Mammary epithelial cell (primary cell): ENCODE measurements around the gene BARX1.

Source experiments
- EZH2 ChIP-seq: IDR thresholded peaks from 2 replicates; pipeline ENCODE4 v1.6.1; 2012; ENCODE audit warnings: low read length, inconsistent platforms, borderline replicate concordance
- TF ChIP-seq, protein P1 (sequence below), 2 donors: IDR thresholded peaks in 1 of 2; conservative IDR thresholded peaks in 1 of 2; 2 replicates each; pipeline ENCODE4 v1.5.1; 2011 to 2012; ENCODE audit warnings: inconsistent platforms in 2 of 2, low read length in 2 of 2, mild to moderate bottlenecking in 2 of 2, control low read depth in 1 of 2, low read depth in 1 of 2; ENCODE audit not compliant: insufficient read depth in 1 of 2; ENCODE audit errors: extremely low read depth in 1 of 2

- TF ChIP-seq EZH2 = no peak
- TF ChIP-seq, protein P1, sequence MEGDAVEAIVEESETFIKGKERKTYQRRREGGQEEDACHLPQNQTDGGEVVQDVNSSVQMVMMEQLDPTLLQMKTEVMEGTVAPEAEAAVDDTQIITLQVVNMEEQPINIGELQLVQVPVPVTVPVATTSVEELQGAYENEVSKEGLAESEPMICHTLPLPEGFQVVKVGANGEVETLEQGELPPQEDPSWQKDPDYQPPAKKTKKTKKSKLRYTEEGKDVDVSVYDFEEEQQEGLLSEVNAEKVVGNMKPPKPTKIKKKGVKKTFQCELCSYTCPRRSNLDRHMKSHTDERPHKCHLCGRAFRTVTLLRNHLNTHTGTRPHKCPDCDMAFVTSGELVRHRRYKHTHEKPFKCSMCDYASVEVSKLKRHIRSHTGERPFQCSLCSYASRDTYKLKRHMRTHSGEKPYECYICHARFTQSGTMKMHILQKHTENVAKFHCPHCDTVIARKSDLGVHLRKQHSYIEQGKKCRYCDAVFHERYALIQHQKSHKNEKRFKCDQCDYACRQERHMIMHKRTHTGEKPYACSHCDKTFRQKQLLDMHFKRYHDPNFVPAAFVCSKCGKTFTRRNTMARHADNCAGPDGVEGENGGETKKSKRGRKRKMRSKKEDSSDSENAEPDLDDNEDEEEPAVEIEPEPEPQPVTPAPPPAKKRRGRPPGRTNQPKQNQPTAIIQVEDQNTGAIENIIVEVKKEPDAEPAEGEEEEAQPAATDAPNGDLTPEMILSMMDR (conservative IDR thresholded peaks at IDR 0.05 in 1 of 2, IDR thresholded peaks at IDR 0.05 in 1 of 2; ENCODE audit: extremely low read depth in 1 of 2, insufficient read depth in 1 of 2, low read depth in 1 of 2, low read length in 2 of 2) = no peak
Measured at GRCh38 chr9:93976973-93977372, 21.8 kb upstream of the BARX1 start.
